Astrocyte (in vitro differentiated cells and primary cell): ENCODE measurements around the gene HAUS8. TPM values are rescaled to one million over a fixed set of nuclear protein-coding genes. Genes with fewer than 3 reads are reported as not detected.

Experiments used
- DNase-seq: peaks from one replicate; pipeline ENCODE4 v3.0.0-alpha.2; 2010; ENCODE audit warnings: low read depth
- FAIRE-seq: peaks from 2 replicates; lab custom pipeline; 2011; peaks lifted over from hg19 to GRCh38; lab: Jason Lieb, UNC
- H2AFZ ChIP-seq: 2 replicates; pipeline ENCODE4 v1.6.0; 2012; ENCODE audit warnings: low read depth, low read length, inconsistent platforms
- H3K27ac ChIP-seq: 2 replicates; pipeline ENCODE4 v1.5.1; 2011; ENCODE audit warnings: low read depth, low read length, inconsistent platforms
- H3K27me3 ChIP-seq: 2 replicates; pipeline ENCODE4 v1.6.0; 2011; ENCODE audit warnings: low read length, inconsistent platforms; ENCODE audit not compliant: insufficient read depth
- H3K36me3 ChIP-seq: 2 replicates; pipeline ENCODE4 v1.5.1; 2011; ENCODE audit warnings: low read length, inconsistent platforms; ENCODE audit not compliant: insufficient read depth
- H3K4me1 ChIP-seq: 2 replicates; pipeline ENCODE4 v1.5.1; 2011; ENCODE audit warnings: low read length, inconsistent platforms; ENCODE audit not compliant: insufficient read depth
- H3K4me2 ChIP-seq: 2 replicates; pipeline ENCODE4 v1.6.0; 2012; ENCODE audit warnings: low read length, inconsistent platforms
- H3K4me3 ChIP-seq: 2 replicates; pipeline ENCODE4 v1.5.1; 2011; ENCODE audit warnings: low read depth, mild to moderate bottlenecking, low read length, inconsistent platforms; ENCODE audit not compliant: insufficient read depth
- H3K79me2 ChIP-seq: 2 replicates; pipeline ENCODE4 v1.6.0; 2012; ENCODE audit warnings: mild to moderate bottlenecking, low read length, inconsistent platforms; ENCODE audit not compliant: insufficient read depth
- H3K9ac ChIP-seq: 2 replicates; pipeline ENCODE4 v1.6.0; 2012; ENCODE audit warnings: mild to moderate bottlenecking, low read length, inconsistent platforms
- H3K9me3 ChIP-seq: 2 replicates; pipeline ENCODE4 v1.5.1; 2012; ENCODE audit warnings: low read depth, mild to moderate bottlenecking, low read length, inconsistent platforms; ENCODE audit not compliant: insufficient read depth
- H4K20me1 ChIP-seq: 2 replicates; pipeline ENCODE4 v1.6.0; 2012; ENCODE audit warnings: low read length, inconsistent platforms; ENCODE audit not compliant: insufficient read depth
- H3K27ac Mint-ChIP-seq: one replicate; pipeline ENCODE4 v1.8.0; 2021; ENCODE audit warnings: mild to moderate bottlenecking, mixed read lengths; ENCODE audit not compliant: unreplicated experiment
- H3K27me3 Mint-ChIP-seq: one replicate; pipeline ENCODE4 v1.8.0; 2021; ENCODE audit warnings: low read depth, mixed read lengths; ENCODE audit not compliant: unreplicated experiment
- H3K36me3 Mint-ChIP-seq: one replicate; pipeline ENCODE4 v1.8.0; 2021; ENCODE audit warnings: low read depth, mixed read lengths; ENCODE audit not compliant: unreplicated experiment
- H3K4me1 Mint-ChIP-seq: one replicate; pipeline ENCODE4 v1.8.0; 2021; ENCODE audit warnings: low read depth, mixed read lengths; ENCODE audit not compliant: unreplicated experiment
- H3K4me3 Mint-ChIP-seq: one replicate; pipeline ENCODE4 v1.8.0; 2021; ENCODE audit warnings: mild to moderate bottlenecking, moderate library complexity, mixed read lengths; ENCODE audit not compliant: unreplicated experiment
- H3K9me3 Mint-ChIP-seq: one replicate; pipeline ENCODE4 v1.8.0; 2021; ENCODE audit warnings: mild to moderate bottlenecking, mixed read lengths; ENCODE audit not compliant: unreplicated experiment
- CTCF ChIP-seq: IDR thresholded peaks from 2 replicates; pipeline ENCODE4 v1.5.1; 2011; ENCODE audit warnings: low read depth, mild to moderate bottlenecking, inconsistent platforms, low read length, moderate library complexity; ENCODE audit not compliant: insufficient read depth
- EZH2 ChIP-seq: IDR thresholded peaks from 2 replicates; pipeline ENCODE4 v1.6.1; 2012; ENCODE audit warnings: mild to moderate bottlenecking, low read length, inconsistent platforms; ENCODE audit not compliant: insufficient read depth
- total RNA-seq: library from RNA; stranded (reverse); gene quantifications from 2 replicates; pipeline ENCODE4 v1.2.1, GENCODE V29; 2021

Gene HAUS8
- total RNA-seq, 1 donor from 2014 or later: 5.6 TPM

GRCh38 chr19:17110599-17110966 lies 35.3 kb upstream of the HAUS8 start:
- peaks cover 86% of the 10 kb centered on the region for H3K79me2 ChIP-seq

GRCh38 chr19:17109962-17110598 lies 34.8 kb upstream of the HAUS8 start:
- Histone ChIP-seq H3K36me3 (peaks cover 11% of the 10 kb centered on the region), H3K27me3 (no peaks in the 10 kb centered on the region), H3K27ac (no peak overlapping the region), H2AFZ (no peak overlapping the region), H3K4me3 (no peak overlapping the region), H3K4me2 (no peak overlapping the region), H3K9ac (no peak overlapping the region), H3K4me1 (peaks cover 25% of the 10 kb centered on the region), H4K20me1 (peaks cover 61% of the 10 kb centered on the region), H3K79me2 (peaks cover 86% of the 10 kb centered on the region), H3K9me3 (no peaks in the 10 kb centered on the region)
- H3K4me3 Mint-ChIP-seq: no peak overlapping the region
- DNase-seq (no peak), FAIRE-seq (no peak)
- H3K27ac Mint-ChIP-seq: no peak overlapping the region
- TF ChIP-seq EZH2 (no peak), CTCF (no peak)
- H3K4me1 Mint-ChIP-seq: peaks cover 18% of the 10 kb centered on the region
- no peaks in the 10 kb centered on the region for H3K27me3 Mint-ChIP-seq
- H3K36me3 Mint-ChIP-seq: peaks cover 18% of the 10 kb centered on the region
- no peaks in the 10 kb centered on the region for H3K9me3 Mint-ChIP-seq

More at GRCh38 chr19:17110599-17110966, 35.3 kb upstream of the HAUS8 start:
- no peaks in the 10 kb centered on the region for H3K27me3 Mint-ChIP-seq
- peaks cover 22% of the 10 kb centered on the region for H3K36me3 Mint-ChIP-seq
- peaks cover 11% of the 10 kb centered on the region for H3K36me3 ChIP-seq
- TF ChIP-seq CTCF (no peak), EZH2 (no peak)
- H3K4me3 Mint-ChIP-seq: no peak overlapping the region
- H3K27ac Mint-ChIP-seq: no peak overlapping the region
- H4K20me1 ChIP-seq: peaks cover 65% of the 10 kb centered on the region
- H3K27me3 ChIP-seq: no peaks in the 10 kb centered on the region
- H3K9ac ChIP-seq: no peak overlapping the region
- H3K9me3 ChIP-seq: no peaks in the 10 kb centered on the region
- DNase-seq (no peak), FAIRE-seq (no peak)
- no peaks in the 10 kb centered on the region for H3K9me3 Mint-ChIP-seq
- H3K4me1 Mint-ChIP-seq: peaks cover 18% of the 10 kb centered on the region
- H2AFZ ChIP-seq: no peak overlapping the region
- H3K27ac ChIP-seq: no peak overlapping the region
- peaks cover 25% of the 10 kb centered on the region for H3K4me1 ChIP-seq
- H3K4me2 ChIP-seq: no peak overlapping the region
- no peak overlapping the region for H3K4me3 ChIP-seq

GRCh38 chr19:17109300-17109699 lies 34.0 kb upstream of the HAUS8 start:
- H3K4me3 ChIP-seq: no peak overlapping the region
- no peaks in the 10 kb centered on the region for H3K9me3 ChIP-seq
- no peak overlapping the region for H2AFZ ChIP-seq
- H3K4me3 Mint-ChIP-seq: no peak overlapping the region
- H3K4me1 Mint-ChIP-seq: peaks cover 20% of the 10 kb centered on the region
- H3K9me3 Mint-ChIP-seq: no peaks in the 10 kb centered on the region
- H3K36me3 Mint-ChIP-seq: peaks cover 19% of the 10 kb centered on the region
- H3K4me1 ChIP-seq: peaks cover 22% of the 10 kb centered on the region
- FAIRE-seq (no peak), DNase-seq (no peak)
- H3K4me2 ChIP-seq: no peak overlapping the region
- H3K79me2 ChIP-seq: peaks cover 86% of the 10 kb centered on the region
- H3K9ac ChIP-seq: no peak overlapping the region
- no peaks in the 10 kb centered on the region for H3K27me3 ChIP-seq
- peak overlapping the region; percentile 19 for H3K27ac ChIP-seq
- no peaks in the 10 kb centered on the region for H3K27me3 Mint-ChIP-seq
- peaks cover 60% of the 10 kb centered on the region for H4K20me1 ChIP-seq
- TF ChIP-seq CTCF (no peak), EZH2 (no peak)
- H3K36me3 ChIP-seq: peaks cover 11% of the 10 kb centered on the region
- H3K27ac Mint-ChIP-seq: peak overlapping the region; percentile 72
